Right lobe of liver (tissue), 6 donors: ENCODE measurements around the gene CYP19A1. TPM values are rescaled to one million over a fixed set of nuclear protein-coding genes. Genes with fewer than 3 reads are reported as not detected.

Experiments used
- ATAC-seq, 4 donors: fragments of 200-7000 bp; cut with Tn5 transposase; one replicate each; pipeline ENCODE4 v1.9.1; 2020; ENCODE audit warnings: mild to moderate bottlenecking in 4 of 4, moderate library complexity in 4 of 4
- DNase-seq, 3 donors: peaks; one replicate each; pipeline ENCODE4 v3.0.0-alpha.2; 2020
- H3K27ac ChIP-seq, 3 donors: fragments of 200-600 bp; one replicate each; pipeline ENCODE4 v1.8.0; 2022
- H3K27me3 ChIP-seq, 2 donors: fragments of 200-600 bp; one replicate each; pipeline ENCODE4 v1.8.0; 2022
- H3K36me3 ChIP-seq, 4 donors: fragments of 200-600 bp; sonication (generic) in 1 of 4; one replicate each; pipeline versions ENCODE4 v1.5.1 to v1.8.0; 2017 to 2022; ENCODE audit warnings: control low read depth in 1 of 4
- H3K4me1 ChIP-seq, 4 donors: fragments of 200-600 bp; sonication (generic) in 1 of 4; one replicate each; pipeline versions ENCODE4 v1.5.1 to v1.8.0; 2017 to 2022; ENCODE audit warnings: control low read depth in 1 of 4
- H3K4me3 ChIP-seq, 3 donors: fragments of 200-600 bp; one replicate each; pipeline ENCODE4 v1.8.0; 2022
- H3K9me3 ChIP-seq, 4 donors: fragments of 200-600 bp; sonication (generic) in 1 of 4; one replicate each; pipeline versions ENCODE4 v1.5.1 to v1.8.0; 2017 to 2022; ENCODE audit warnings: control low read depth in 1 of 4
- CTCF ChIP-seq, 4 donors: fragments of 200-600 bp in 3 of 4; fragments of 450-650 bp in 1 of 4; IDR thresholded peaks; one replicate each; pipeline versions ENCODE4 v1.5.1 to v1.8.0; 2016 to 2022; ENCODE audit warnings: antibody characterized with exemption in 4 of 4, mild to moderate bottlenecking in 2 of 4
- POLR2A ChIP-seq: fragments of 450-650 bp; IDR thresholded peaks from one replicate; pipeline ENCODE4 v1.6.1; 2017; ENCODE audit warnings: antibody characterized with exemption, mild to moderate bottlenecking
- WGBS: methylation state at CpG from one replicate; pipeline ENCODE4 v1.1.6; 2018; ENCODE audit warnings: low coverage, low lambda C conversion rate; ENCODE audit not compliant: insufficient coverage; ENCODE audit errors: missing lambda C conversion rate; 5-methylcytosine and 5-hydroxymethylcytosine counted together
- intact Hi-C, 2 donors: fragments of 100-400 bp; cut with DNase I; formaldehyde crosslinking; loops; one replicate each; pipeline versions ENCODE4 v1.11.2 to v1.14.1; 2022
- total RNA-seq, 6 experiments: library from RNA; depleted of rRNA in 2 of 6; stranded (reverse); fragments of >200 nt in 2 of 6; fragmentation: NEBNext Ultra II Directional in 3 of 6; extraction: Animal tissue kit (Norgen Biotek cat#: 25700) in 3 of 6; gene quantifications; one replicate each; pipeline versions ENCODE4 v1.1.0 to v1.2.4, GENCODE V29; 2016 to 2023
- donor health status: DM: no; HTN: yes; CAD: no.
- donor health status: DM: no; HTN: no; CAD: no.
- donor health status: DM: no; HTN: no; CAD: no.
- donor health status: DM: no; HTN: yes; CAD: no.
- donor health status: DM: no; HTN: yes; CAD: no.

Gene CYP19A1
- total RNA-seq, 6 experiments from 2014 or later: not detected

GRCh38 chr15:51331141-51331540 lies 7.3 kb downstream of the CYP19A1 start:
- WGBS: 39% methylated on average over 5 of the region's 5 CpGs
- Histone ChIP-seq H3K36me3 (no peaks in the 10 kb centered on the region), H3K9me3 (no peaks in the 10 kb centered on the region), H3K27ac (no peak overlapping the region), H3K4me3 (no peak overlapping the region), H3K27me3 (no peaks in the 10 kb centered on the region), H3K4me1 (no peaks in the 10 kb centered on the region)
- no peak for ATAC-seq
- TF ChIP-seq CTCF (IDR thresholded peaks at IDR 0.05) (no peak), POLR2A (no peak)
- intact Hi-C loops: no loop called here
- DNase-seq: no peak

GRCh38 chr15:51328926-51329325 lies 9.5 kb downstream of the CYP19A1 start:
- Histone ChIP-seq H3K27ac (no peak overlapping the region), H3K4me3 (no peak overlapping the region), H3K36me3 (no peaks in the 10 kb centered on the region), H3K9me3 (no peaks in the 10 kb centered on the region), H3K4me1 (no peaks in the 10 kb centered on the region), H3K27me3 (no peaks in the 10 kb centered on the region)
- no peak for TF ChIP-seq CTCF (IDR thresholded peaks at IDR 0.05)
- no peak for TF ChIP-seq POLR2A
- 70% methylated on average over 4 of the region's 4 CpGs for WGBS
- DNase-seq (no peak), ATAC-seq (no peak)
- intact Hi-C loops: no loop called here

- intact Hi-C loops: no loop called here
Measured at GRCh38 chr15:51327081-51327480, 11.3 kb downstream of the CYP19A1 start.

GRCh38 chr15:51325167-51325566 lies 13.2 kb downstream of the CYP19A1 start:
- ATAC-seq: no peak
- 79% methylated on average over 2 of the region's 3 CpGs for WGBS
- Histone ChIP-seq H3K27me3 (no peaks in the 10 kb centered on the region), H3K4me1 (no peaks in the 10 kb centered on the region), H3K27ac (no peak overlapping the region), H3K36me3 (no peaks in the 10 kb centered on the region), H3K4me3 (no peak overlapping the region), H3K9me3 (no peaks in the 10 kb centered on the region)
- intact Hi-C loops: no loop called here
- DNase-seq: no peak
- TF ChIP-seq POLR2A (no peak), CTCF (IDR thresholded peaks at IDR 0.05) (no peak)

More at GRCh38 chr15:51327081-51327480, 11.3 kb downstream of the CYP19A1 start:
- Histone ChIP-seq H3K27me3 (no peaks in the 10 kb centered on the region), H3K4me1 (no peaks in the 10 kb centered on the region), H3K27ac (no peak overlapping the region), H3K9me3 (no peaks in the 10 kb centered on the region), H3K36me3 (no peaks in the 10 kb centered on the region), H3K4me3 (no peak overlapping the region)
- TF ChIP-seq POLR2A (no peak), CTCF (IDR thresholded peaks at IDR 0.05) (no peak)
- ATAC-seq (no peak), DNase-seq (no peak)
- WGBS: 96% methylated on average over 2 of the region's 2 CpGs

- H3K27me3 ChIP-seq: no peaks in the 10 kb centered on the region
- TF ChIP-seq CTCF (IDR thresholded peaks at IDR 0.05) (no peak), POLR2A (no peak)
- DNase-seq (no peak), ATAC-seq (no peak)
- H3K36me3 ChIP-seq: no peaks in the 10 kb centered on the region
- intact Hi-C loops: no loop called here
- 79% methylated on average over 6 of the region's 7 CpGs for WGBS
- no peaks in the 10 kb centered on the region for H3K9me3 ChIP-seq
- no peaks in the 10 kb centered on the region for H3K4me1 ChIP-seq
- no peak overlapping the region for H3K4me3 ChIP-seq
- H3K27ac ChIP-seq: no peak overlapping the region
Measured at GRCh38 chr15:51323749-51324148, 14.6 kb downstream of the CYP19A1 start.
